ENCODE data around the gene PTPRU.

Gene PTPRU

GRCh38 chr1:29280409-29281131 is 44.2 kb downstream of the PTPRU start:
- no peaks in the 10 kb centered on the region for H3K27me3 ChIP-seq (ENCODE audit: insufficient read depth, low read depth, severe bottlenecking)
- no peak overlapping the region for H3K4me3 ChIP-seq (ENCODE audit: low read depth, low read length)
- no peak for TF ChIP-seq CTCF (IDR thresholded peaks at IDR 0.05; ENCODE audit: low read depth, low read length)
- H3K27ac ChIP-seq = peak overlapping the region; percentile 35
- peaks cover 24% of the 10 kb centered on the region for H3K36me3 ChIP-seq
- DNase-seq = no peak
- no peaks in the 10 kb centered on the region for H3K9me3 ChIP-seq (ENCODE audit: severe bottlenecking)

- Histone ChIP-seq H3K9me3 (ENCODE audit: severe bottlenecking) (no peaks in the 10 kb centered on the region), H3K27me3 (ENCODE audit: insufficient read depth, low read depth, severe bottlenecking) (no peaks in the 10 kb centered on the region), H3K27ac (peak overlapping the region; percentile 42), H3K36me3 (peaks cover 24% of the 10 kb centered on the region), H3K4me3 (ENCODE audit: low read depth, low read length) (no peak overlapping the region)
- TF ChIP-seq CTCF (IDR thresholded peaks at IDR 0.05; ENCODE audit: low read depth, low read length) = no peak
- no peak for DNase-seq
These were observed 45.2 kb downstream of the PTPRU start for GRCh38 chr1:29281571-29281970.

GRCh38 chr1:29282135-29282923 is 46.0 kb downstream of the PTPRU start:
- Histone ChIP-seq H3K27ac (peak overlapping the region; percentile 42), H3K36me3 (peaks cover 18% of the 10 kb centered on the region), H3K9me3 (ENCODE audit: severe bottlenecking) (no peaks in the 10 kb centered on the region), H3K27me3 (ENCODE audit: insufficient read depth, low read depth, severe bottlenecking) (no peaks in the 10 kb centered on the region), H3K4me3 (ENCODE audit: low read depth, low read length) (no peak overlapping the region)
- DNase-seq = peak; percentile 79
- TF ChIP-seq CTCF (IDR thresholded peaks at IDR 0.05; ENCODE audit: low read depth, low read length) = no peak

DNA sequence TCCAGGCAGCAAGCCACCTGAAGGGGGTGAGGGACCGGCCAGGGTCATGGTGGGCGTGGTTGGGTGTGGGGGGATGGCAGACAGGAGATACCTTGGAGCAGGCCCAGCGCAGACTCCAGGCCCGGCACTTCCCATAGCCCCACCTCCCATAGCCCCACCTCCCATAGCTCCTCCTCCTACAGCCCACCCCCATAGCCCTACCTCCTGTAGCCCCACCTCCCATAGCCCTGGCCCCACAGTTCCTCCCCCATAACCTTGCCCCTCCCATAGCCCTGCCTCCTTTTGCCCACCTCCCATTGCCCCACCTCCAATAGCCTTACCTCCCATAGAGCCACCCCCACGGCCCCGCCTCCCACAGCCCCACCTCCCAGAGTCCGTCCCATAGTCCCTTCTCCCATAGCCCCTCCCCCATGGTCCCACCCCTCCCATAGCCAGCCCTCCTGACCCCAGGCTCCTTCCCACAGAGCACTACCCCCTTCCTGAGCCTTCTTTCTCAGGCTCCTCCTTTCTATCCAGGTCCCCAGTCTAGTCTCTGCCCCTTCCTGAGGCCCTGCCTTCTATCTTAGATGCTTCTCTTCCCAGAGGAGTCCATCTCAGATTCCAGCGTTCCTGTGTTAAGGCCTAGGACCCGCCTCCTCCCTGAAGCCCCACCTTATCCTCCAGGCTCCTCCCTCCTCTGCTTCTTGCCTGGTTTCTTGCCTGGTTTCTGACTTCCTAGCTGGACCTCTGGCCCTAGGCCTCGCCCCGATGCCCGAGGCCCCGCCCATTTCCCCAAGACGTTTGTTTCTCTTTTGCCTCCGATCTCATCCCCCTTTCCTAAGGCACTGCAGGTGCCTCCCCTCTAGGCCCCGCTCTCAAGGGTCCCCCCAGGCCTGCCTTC is 46.8 kb downstream of the PTPRU start:
- Histone ChIP-seq H3K27me3 (ENCODE audit: insufficient read depth, low read depth, severe bottlenecking) (no peaks in the 10 kb centered on the region), H3K9me3 (ENCODE audit: severe bottlenecking) (no peaks in the 10 kb centered on the region), H3K36me3 (peaks cover 15% of the 10 kb centered on the region), H3K4me3 (ENCODE audit: low read depth, low read length) (no peak overlapping the region), H3K27ac (no peak overlapping the region)
- peak; percentile 84 for DNase-seq
- TF ChIP-seq CTCF (IDR thresholded peaks at IDR 0.05; ENCODE audit: low read depth, low read length) = no peak

GRCh38 chr1:29283804-29284195 is 47.5 kb downstream of the PTPRU start:
- Histone ChIP-seq H3K27me3 (ENCODE audit: insufficient read depth, low read depth, severe bottlenecking) (no peaks in the 10 kb centered on the region), H3K27ac (no peak overlapping the region), H3K36me3 (peaks cover 10% of the 10 kb centered on the region), H3K4me3 (ENCODE audit: low read depth, low read length) (no peak overlapping the region), H3K9me3 (ENCODE audit: severe bottlenecking) (no peaks in the 10 kb centered on the region)
- no peak for DNase-seq
- TF ChIP-seq CTCF (IDR thresholded peaks at IDR 0.05; ENCODE audit: low read depth, low read length) = no peak
